Stimulated activated naive CD4-positive, alpha-beta T cell treated with Interleukin-2 at 50 U/mL for 16 hours (primary cell): Measurements from ENCODE around the gene NOS3.

Source experiments
- DNase-seq: peaks from one replicate; lab custom pipeline; 2025; lab: John Stamatoyannopoulos, UW

NOS3 gene

DNA sequence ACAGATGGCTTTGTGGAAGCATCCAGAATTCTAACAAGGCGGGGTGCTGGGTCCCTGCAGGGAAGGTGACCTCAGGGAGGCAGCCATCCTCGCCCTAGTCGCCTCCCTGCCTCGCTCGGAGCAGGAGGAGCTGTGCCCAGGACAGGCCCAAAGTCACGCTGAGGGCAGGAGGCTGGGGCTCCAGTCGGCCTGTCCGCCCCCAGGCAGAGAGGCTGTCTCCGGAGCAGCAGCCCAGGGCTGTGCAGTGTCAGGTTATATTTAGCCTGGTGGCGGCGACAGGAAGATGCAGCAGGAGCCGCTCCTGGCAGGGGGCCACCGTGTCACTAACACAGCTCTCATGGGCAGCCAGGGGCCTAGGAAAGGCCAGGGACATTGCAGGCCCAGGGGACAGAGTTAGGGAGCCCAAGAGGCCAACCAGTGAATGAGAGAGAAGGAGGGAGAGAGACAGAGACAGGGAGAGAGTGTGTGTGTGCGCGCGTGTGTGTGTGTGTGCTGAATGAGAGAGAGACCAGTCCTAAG, 26.2 kb upstream of the NOS3 start:
- DNase-seq: no peak

DNA sequence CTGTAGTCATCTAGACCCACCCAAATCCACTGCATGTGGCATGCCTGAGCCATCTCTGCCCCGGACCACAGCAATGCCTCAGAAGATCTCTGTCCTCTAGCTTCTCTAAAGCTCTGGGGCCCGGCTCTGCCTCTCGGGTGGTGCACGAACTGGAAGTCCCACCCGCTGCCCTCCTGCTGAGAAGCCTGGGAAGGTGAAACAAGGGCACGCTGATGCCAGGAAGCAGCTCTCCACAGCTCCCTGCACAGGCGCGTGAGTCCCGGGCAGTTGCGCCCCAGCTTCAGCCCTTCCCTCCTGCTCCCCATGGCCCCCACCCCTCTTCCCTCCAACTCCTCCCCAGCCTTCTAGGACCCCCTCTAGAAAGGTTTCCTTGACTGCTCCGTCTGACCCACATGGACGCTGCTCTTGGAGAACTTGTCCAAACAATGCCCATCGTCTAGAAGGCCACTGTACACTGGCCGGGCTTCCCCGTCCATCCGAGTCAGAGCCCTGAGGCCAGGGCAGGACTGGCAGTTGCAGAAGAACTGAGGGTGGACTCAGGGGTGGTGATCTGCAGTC, 25.5 kb upstream of the NOS3 start:
- no peak for DNase-seq

DNA sequence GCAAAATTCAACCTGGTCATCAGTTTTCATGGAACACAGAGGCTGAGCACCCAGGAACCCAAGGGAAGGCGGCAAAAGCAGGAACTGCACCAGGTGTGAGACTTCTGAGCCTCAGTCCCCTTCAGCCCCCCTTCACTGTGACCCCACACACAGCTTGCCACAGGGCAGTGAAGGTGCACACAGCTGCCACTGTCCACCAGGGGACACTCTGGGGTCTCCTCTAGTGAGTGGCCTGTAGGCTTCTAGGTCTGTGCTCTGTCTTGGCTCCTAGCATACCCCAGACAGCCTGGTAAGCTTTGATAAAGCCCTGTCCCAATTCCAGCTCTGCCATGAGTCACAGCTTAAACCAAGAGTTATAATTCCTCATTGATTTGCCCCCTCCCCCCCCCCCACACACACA, 24.8 kb upstream of the NOS3 start:
- no peak for DNase-seq

DNA sequence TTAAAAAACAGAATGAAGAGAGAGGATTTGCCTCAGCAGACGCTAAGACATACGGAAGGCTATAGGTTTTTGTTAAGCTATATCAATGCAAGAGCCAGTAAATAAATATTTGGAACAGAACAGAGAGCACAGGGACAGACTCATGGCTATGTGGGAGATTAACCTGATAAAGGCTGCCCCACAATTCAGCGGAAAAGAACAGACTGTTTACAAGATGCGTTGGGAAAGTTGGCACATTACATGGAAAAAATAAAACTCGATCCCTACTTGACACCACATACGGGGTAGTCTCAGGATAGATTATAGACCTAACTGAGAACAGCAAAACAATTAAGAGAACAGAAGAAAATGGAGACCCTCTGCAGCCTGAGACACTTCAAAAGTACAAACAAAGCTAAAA, 23.5 kb upstream of the NOS3 start:
- no peak for DNase-seq

DNA sequence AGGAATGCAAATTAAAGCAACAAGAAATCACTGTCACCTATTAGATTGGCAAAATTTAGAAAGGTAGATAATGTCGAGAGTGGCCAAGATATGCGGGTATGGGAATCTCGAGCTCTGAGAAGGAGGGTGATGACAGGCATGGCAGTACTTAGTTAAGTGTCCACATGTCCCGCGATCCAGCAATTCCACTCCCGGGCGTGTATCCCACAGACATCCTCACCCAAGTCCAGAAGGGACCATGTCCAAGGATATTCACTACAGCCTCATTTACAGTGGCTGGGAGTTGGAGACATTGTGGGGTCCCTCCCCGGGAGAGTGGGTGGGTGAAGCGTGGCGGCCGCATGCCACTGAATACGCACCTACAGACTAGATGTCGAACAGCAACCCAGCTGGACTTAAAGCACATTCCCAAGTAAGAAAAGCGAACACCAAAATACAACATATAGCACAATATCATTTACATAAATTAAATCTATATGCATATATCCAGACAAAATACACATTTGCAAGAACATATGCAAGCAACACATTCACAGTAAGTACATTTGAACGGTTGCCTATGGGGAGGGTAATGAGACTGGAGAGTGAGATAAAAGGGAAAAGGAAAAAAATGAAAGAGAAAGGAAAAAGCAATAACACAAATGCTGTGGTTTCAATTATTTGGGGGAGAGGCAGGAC, 22.6 kb upstream of the NOS3 start:
- no peak for DNase-seq

DNA sequence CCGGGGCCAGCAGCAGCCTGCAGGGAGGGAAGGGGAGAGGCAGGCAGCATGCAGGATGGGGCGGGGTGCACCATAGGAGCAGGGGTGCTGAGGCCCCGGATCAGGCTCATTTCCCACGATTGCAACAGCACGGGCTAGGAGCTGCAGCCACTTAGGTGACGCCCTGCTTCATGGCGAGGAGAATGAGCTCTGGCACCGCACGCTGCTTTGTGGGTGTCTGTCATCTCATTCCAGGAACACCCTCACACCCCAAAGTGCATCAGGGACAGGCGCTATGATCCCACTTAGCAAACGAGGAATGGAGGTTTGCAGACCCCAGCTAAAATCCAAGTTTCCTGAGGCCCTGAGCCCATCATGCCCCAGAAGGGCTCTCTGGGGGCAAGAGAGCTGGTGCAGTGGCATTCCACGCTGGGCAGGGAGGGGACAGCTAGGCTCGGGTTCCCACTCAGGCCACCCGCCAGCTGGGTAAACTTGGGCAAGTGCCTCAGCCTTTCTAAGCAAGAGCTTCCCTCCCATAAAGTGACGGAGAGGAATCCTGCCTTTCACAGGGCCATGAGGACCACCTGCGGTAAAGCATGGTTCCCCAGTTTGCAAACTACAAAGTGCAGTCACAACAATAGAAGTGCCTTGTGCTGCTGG, 22.0 kb upstream of the NOS3 start:
- no peak for DNase-seq

DNA sequence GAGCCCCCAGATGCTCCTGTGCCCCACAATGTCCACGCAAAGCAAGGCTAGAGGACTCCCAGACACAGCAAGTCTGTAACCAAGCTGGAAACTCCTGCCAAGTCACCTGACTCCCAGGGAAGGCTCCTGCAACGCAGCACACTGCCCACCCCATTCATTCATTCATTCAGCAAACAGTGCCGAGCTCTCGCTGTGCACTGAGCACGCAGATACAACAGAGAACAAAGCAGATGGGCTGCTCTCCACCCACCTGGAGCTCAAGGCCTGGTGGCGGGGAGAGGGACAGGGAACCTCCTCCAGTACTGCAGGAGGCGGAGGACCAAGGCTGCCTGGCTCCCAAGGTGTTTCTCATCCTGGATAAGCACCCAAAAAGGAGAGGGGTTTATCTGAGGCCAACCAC, 21.3 kb upstream of the NOS3 start:
- DNase-seq: no peak

DNA sequence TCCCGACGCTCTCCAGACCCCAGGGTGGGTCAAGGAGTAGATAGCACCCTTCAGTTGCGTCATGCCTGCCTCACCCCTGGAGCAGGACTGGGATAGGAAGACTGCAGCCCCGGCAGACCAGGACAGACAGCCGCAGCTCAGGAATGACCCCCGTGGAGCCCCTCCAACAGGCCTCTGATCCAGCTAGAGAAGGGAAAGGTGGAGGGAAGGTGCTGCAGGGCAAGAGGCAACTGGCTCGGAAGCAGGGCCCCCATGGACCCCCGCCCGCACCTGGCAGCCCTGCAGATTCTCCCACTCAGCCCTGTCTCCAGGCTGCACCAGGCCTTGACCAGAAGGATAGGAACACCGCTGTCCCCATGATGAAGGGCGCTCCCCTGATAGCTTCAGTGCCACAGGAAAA, 20.4 kb upstream of the NOS3 start:
- DNase-seq: no peak

DNA sequence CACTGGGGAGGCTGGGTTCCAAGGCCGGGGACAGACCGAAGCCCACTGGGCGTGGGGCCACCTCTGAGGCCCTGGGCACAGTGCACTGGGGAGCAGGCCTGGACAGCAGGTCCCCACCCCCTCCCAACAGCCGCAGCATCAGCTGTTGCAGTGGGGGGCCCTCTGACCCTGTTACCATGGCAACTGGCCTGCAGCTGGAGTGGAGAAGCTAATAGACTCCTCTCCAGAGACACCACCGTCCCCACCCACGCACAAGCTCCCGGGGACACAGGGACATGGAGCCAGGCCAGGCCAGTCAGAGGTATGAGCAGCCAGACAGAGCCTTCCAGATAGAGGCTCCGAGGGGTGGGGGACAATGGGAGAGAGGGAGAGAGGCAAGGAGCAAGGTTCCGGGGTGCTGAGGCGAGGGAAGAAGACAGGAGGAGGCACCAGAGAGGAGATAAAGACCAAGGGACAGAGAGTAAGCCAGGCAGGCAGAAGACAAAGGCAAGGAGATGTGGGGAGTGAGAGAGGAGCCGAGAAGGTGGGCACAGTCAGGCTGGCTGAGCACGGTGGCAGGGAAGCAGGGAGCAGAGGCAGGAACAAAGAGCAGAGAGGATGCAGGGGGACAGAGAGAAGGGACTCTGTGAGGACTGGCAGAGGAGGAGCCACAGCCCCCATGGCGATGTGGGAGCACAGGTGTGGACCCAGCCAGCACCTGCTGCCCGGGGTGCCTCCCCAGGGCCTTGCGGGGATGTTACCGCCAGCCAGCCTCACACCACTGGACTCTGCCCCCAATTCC, 19.4 kb upstream of the NOS3 start:
- DNase-seq: no peak

DNA sequence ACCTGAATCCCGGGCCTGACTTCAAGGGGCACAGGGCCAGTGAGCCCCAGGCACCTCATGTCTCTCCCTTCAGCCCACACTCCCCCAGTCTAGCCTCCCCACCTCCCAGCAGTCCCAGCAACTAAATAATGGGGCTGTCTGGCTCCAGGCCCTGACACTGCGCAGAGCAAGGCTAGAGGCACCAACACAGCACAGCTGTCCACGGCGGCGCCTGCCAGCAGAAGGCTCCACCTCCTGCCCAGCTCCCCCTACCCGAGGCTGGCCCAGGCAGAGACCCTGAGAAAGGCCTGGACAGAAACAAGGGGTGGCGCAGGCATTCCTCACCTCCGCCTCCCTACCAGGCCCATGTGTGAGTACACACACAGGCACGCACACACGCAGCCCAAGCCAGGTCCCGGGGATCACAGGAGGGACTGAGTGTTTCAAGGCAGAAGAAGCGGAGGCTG, 18.8 kb upstream of the NOS3 start:
- DNase-seq: no peak

DNA sequence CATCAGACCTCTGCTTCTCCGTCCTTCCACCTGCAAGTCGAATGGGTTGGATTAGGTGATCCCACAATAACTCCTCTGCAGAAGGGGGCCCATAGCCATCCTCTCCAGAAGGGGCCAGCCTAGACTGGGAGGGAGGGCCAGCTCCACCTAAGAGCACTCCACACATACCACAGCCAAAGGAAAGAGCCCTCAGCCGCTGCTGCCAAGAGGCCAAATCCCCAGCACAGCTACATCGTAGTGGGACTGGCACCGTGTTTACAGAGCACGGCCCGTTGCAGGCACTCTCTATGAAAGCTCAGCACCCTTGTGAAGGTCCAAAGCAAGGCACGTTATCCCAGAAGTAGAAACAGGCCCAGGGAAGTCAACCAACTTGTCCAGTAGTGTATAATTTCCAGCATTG, 18.1 kb upstream of the NOS3 start:
- DNase-seq: no peak

DNA sequence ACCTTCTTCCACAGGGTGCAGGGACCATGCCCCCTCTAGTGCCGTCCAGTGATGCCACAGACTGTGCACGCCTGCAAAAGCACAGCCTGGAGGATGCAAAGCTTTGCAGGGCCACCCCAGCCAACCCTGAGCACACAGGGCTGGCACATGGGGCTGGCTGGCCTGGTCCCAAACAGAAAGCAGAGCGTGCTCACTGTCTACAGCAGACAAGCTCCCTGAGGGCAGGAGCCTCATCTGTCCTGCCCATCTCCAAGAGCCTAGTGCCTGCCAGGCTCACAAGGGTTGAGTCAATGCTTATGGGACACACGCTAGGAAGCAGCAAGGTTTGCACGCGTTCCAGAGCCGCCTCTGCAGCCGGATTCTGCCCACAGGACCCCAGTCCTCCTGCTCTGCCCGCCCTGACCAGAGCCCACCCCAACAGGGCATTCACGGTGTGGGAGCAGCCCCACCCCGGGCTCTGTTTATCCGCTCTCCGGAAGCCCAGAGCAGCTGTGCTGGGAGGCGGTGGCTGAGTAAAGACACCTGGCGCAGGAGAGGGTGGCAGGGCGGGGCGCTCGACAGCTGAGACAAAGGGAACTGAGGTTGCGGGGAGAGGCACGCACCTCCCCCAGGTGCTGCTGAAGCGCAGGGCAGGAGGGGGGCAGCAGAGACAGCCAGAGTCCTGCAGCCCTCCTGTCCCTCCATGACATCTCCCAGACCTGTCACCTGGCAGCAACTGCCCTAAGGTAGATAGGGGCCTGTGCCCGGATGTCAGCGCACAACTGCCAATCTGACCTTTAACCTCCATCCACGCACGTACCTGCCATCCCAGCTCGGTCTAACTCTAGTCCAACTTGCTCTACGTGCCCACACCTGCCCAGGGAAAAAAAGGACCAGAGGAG, 17.0 kb upstream of the NOS3 start:
- no peak for DNase-seq

DNA sequence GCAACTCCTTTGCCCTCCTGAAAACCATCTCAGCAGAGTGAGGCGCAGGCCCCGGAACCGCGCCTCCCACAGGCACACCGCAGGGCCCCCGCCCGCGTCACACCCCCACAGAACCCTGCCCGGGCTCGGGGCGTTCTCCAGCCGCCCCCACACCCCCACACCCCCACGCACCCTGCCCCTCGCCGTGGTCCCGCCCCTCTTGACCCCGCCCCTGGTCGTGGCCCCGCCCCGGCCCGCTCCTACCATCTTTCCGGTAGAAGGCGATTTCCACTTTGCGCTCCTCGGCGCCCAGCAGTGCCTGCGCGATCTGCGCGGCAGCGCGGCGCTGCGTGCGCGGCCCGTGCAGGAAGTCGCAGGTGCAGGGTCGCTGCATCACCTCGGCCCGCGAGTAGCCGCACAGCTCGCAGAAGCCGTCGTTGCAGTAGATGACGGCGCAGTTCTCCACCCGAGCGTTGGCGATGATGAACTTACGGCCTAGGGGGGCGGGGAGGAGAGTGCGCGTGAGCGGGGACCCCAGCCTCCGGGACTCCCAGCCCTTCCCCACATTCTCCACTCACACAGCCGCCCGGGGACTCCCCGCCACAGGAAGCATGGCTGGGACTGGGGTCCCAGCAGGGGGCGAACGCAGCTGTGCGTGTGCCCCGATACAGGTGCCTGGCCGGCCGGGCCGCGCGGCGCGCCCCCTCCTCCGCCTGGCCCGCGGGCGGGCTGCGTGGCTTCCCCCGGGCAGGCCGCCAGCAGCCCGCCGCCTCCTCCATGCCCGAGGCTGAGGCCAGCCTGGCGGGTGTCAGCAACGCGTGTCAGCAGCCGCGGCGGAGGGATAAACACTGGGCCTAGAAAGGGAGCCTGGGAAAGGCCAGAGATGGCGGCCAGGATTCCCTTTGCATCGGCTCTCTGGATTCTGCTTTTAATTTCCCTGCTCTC, 16.1 kb upstream of the NOS3 start:
- peak; percentile 72 for DNase-seq

DNA sequence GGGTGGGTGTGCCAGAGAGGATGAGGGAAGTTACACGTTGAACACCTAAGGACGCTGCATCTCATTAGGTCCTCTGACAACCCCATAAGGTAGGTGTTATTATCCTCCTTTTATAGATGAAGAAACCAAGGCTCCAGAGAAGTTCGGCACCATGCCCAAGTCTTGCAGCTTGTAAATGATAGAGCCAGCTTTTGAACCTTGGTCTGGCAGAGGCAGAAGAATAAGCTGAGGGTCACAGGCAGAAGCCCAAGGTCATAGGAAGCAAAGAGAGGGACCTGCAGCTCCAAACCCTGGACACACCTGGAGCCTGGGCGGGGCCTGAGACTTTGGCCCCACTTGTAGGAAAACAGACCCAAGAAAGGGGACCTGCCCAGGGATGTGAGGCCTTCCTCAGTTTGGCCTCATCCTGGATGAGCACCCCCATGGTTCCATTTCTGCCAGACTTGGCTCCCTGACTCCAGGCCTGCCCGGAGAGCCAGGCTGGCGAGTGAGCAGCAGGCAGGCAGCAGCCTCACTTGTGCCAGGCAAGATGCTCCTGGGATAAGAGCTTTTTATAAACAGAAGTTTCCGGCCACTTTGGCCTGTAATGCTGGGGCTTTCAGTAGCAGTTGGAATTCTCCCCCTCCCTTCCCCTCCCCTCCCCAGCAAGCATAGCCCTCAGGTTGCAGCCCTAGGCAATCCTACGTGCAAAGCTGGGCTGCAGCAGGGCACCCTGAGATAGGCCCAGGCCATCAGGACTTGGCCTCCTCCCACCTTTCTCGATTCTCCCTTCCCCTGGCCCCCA, 15.1 kb upstream of the NOS3 start:
- no peak for DNase-seq

DNA sequence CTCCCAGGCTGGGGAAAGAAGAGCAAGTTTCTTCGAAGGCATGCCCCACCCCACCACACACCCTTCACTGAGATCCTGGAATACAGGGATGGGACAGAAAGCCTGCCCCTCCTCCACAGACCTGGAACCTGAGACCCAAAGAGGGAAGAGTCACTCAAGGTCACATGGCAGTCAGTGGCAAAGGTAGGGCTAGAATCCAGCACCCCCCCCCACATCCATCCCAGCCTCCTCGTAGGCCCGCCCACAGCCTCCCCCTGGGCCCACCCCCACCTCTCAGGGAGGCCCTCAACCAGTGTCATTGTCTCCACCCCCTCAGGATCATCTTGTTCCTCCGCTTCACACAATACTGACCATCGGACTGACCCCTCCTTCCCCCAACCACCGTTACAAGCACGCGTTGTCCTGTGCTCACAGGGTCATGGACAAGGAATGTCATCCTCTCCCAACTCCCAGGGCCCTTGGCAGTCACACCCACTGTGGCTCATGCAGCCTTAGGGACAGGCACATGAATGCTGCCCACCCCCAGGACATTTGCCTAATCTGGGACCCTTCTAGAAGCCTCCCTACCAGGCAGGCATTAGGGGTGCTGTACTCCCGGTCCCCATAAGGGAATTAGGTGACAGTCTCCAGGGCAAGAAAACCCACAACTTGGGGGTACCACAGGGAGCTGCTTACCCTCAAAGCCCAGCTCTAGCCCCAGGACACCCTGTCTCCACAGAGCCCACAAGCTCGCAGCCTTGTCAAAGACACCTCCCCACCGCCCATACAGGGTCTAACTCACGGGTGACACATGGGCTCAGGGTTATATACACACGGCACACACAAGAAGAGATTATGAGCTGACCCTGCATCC, 14.1 kb upstream of the NOS3 start:
- no peak for DNase-seq

DNA sequence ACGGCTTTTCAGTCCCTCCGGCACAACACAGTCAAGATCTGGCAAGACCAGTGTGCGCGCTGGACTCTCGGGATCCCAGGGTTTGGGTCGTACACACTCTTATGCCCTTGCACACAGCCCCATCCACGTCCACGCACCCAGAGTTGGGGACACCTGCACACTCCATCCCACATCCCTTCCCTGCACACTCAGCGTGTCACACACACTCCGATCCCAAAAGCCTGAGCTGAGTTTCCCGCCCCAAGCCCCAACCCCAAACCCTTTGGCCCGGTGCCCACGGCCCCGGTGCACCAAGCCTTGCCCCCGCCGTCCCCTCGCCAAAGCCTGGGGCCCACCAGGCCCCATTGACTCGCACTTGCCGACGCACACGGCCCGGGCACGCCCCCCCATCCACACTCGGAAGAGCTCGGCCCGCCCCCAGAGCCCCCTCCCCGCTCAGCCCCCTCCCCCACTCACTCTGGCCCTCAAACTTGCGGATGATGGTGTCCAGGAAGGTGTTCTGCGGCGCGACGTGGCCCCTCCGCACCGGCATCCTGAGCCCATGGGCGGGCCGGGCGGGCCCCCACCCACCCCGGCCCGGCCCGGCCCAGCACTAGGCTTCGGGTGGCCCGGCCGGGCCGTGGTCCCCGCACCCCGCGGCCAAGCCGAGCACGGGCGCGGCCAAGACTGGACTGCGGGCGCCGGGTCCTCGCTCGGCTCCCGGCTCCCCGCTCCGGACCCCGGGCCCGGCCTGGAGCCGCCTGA, 13.3 kb upstream of the NOS3 start:
- DNase-seq: no peak

DNA sequence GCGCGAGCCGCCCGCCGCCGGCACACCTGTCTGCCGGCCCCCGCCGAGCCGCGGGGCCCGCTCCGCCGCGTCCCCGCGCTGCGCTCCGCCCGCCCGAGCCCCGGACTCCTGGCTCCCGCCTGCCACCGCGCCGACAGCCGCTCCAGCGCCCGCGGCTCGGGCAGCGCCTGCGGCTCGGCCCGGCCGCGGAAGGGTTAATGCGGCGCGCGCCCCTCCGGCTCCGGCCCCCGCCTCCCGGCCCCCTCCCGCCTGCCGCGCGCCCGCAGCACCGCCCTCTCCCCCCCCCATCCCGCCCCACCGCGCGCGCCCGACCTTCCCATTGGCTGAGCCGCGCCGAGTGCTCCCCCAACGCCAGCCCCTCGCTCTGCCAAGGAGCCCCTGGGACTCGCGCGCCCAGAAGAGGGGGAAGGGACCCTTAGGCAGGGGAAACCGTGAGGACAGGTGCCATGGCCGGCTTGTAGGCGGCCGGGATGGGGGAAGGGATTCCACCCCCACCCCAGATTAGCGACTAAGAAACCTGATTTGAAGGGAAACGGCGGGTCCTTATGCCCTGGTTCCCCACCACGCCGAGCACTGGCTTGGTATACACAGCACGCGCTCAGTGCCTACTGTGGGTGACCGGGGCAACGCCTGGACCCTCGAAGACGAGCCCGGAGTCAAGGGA, 12.6 kb upstream of the NOS3 start, which contains the start of gene KCNH2:
KCNH2 (minus strand) TSS at position 196 of the 664 bp plus-strand sequence. CDS start 408 bp downstream, outside the sequence.
- DNase-seq: no peak
